ENCODE results near the gene ADAMTS17. TPM values are rescaled to one million over a fixed set of nuclear protein-coding genes. Genes with fewer than 3 reads are reported as not detected.
"Not testable (repeated sequence)": the region's sequence is repeated elsewhere in the genome, so short reads cannot be mapped to it uniquely, and the experiment has no call there.

ADAMTS17 gene
- total RNA-seq, 2 experiments from 2014 or later, result 4.1 to 5.0 TPM

GRCh38 chr15:100349696-100350433, 8.1 kb upstream of the ADAMTS17 start:
- Mint-ChIP-seq H3K9me3 (no peaks in the 10 kb centered on the region), H3K4me1 (peaks cover 10% of the 10 kb centered on the region), H3K27ac (peak overlapping the region; percentile 84), H3K4me3 (peak overlapping the region; percentile 85), H3K36me3 (ENCODE audit: low read depth) (no peaks in the 10 kb centered on the region), H3K27me3 (peaks cover 8% of the 10 kb centered on the region)
- CTCF ChIA-PET, result interaction anchor here (0.6 to 6.4 kb wide), 37 partner anchors 9 to 934 kb away, joined by 3 to 117 read pairs (median 3); partner anchors contain the start of genes ADAMTS17, ASB7 and LINS1
- DNase-seq, result peak; percentile 88
- POLR2A ChIA-PET, result interaction anchor here (0.6 kb wide), 1 partner anchor 222 kb away, joined by 3 read pairs; no protein-coding TSS in a partner anchor

- Mint-ChIP-seq H3K9me3 (no peaks in the 10 kb centered on the region), H3K36me3 (ENCODE audit: low read depth) (no peaks in the 10 kb centered on the region), H3K27me3 (peaks cover 3% of the 10 kb centered on the region), H3K27ac (no peak overlapping the region), H3K4me3 (peak overlapping the region; percentile 85), H3K4me1 (peaks cover 10% of the 10 kb centered on the region)
- no peak for DNase-seq
- POLR2A ChIA-PET, result interaction anchor here (0.6 kb wide), 1 partner anchor 223 kb away, joined by 3 read pairs; no protein-coding TSS in a partner anchor
- CTCF ChIA-PET, result interaction anchor here (0.7 to 6.4 kb wide), 18 partner anchors 11 to 658 kb away, joined by 3 to 117 read pairs (median 6); partner anchors contain the start of genes ADAMTS17, ASB7 and LINS1
Observed at GRCh38 chr15:100349321-100349695, 7.5 kb upstream of the ADAMTS17 start.

GRCh38 chr15:100348578-100348977, 6.8 kb upstream of the ADAMTS17 start:
- Mint-ChIP-seq H3K27ac (no peak overlapping the region), H3K36me3 (ENCODE audit: low read depth) (no peaks in the 10 kb centered on the region), H3K4me1 (peaks cover 10% of the 10 kb centered on the region), H3K27me3 (peaks cover 2% of the 10 kb centered on the region), H3K4me3 (peak overlapping the region; percentile 25), H3K9me3 (no peaks in the 10 kb centered on the region)
- ChIA-PET CTCF (interaction anchor here (1.4 to 6.4 kb wide), 5 partner anchors 11 to 659 kb away, joined by 5 to 117 read pairs (median 12); partner anchors contain the start of genes ADAMTS17, ASB7 and LINS1), POLR2A (no interaction called here)
- DNase-seq, result no peak

- H3K4me1 Mint-ChIP-seq, result peaks cover 12% of the 10 kb centered on the region
- no peaks in the 10 kb centered on the region for H3K9me3 Mint-ChIP-seq
- no peaks in the 10 kb centered on the region for H3K36me3 Mint-ChIP-seq (ENCODE audit: low read depth)
- H3K27me3 Mint-ChIP-seq, result peaks cover 6% of the 10 kb centered on the region
- no peak overlapping the region for H3K4me3 Mint-ChIP-seq
- H3K27ac Mint-ChIP-seq, result no peak overlapping the region
- DNase-seq, result no peak
- ChIA-PET POLR2A (no interaction called here), CTCF (interaction anchor here (1.2 to 6.4 kb wide), 5 partner anchors 9 to 661 kb away, joined by 3 to 117 read pairs (median 5); partner anchors contain the start of gene ADAMTS17)
Observed at GRCh38 chr15:100346866-100347512, 5.2 kb upstream of the ADAMTS17 start.

GRCh38 chr15:100345438-100345837, 3.7 kb upstream of the ADAMTS17 start:
- no peak for DNase-seq
- H3K27me3 Mint-ChIP-seq, result peaks cover 7% of the 10 kb centered on the region
- peaks cover 11% of the 10 kb centered on the region for H3K4me1 Mint-ChIP-seq
- ChIA-PET POLR2A (no interaction called here), CTCF (interaction anchor here (0.7 to 2.5 kb wide), 5 partner anchors 9 to 662 kb away, joined by 3 to 10 read pairs (median 3); no protein-coding TSS in a partner anchor)
- no peak overlapping the region for H3K4me3 Mint-ChIP-seq
- H3K36me3 Mint-ChIP-seq (ENCODE audit: low read depth), result no peaks in the 10 kb centered on the region
- H3K9me3 Mint-ChIP-seq, result no peaks in the 10 kb centered on the region
- H3K27ac Mint-ChIP-seq, result no peak overlapping the region

- Mint-ChIP-seq H3K36me3 (ENCODE audit: low read depth) (no peaks in the 10 kb centered on the region), H3K9me3 (no peaks in the 10 kb centered on the region), H3K27ac (no peak overlapping the region), H3K4me3 (no peak overlapping the region), H3K4me1 (peaks cover 19% of the 10 kb centered on the region), H3K27me3 (peaks cover 17% of the 10 kb centered on the region)
- CTCF ChIA-PET, result interaction anchor here (1.2 to 2.0 kb wide), 2 partner anchors 11 to 412 kb away, joined by 6 read pairs; no protein-coding TSS in a partner anchor
- POLR2A ChIA-PET, result no interaction called here
- no peak for DNase-seq
Observed at GRCh38 chr15:100343251-100343650, 1.5 kb upstream of the ADAMTS17 start.

GRCh38 chr15:100341239-100341749, 481 bp downstream of the ADAMTS17 start:
- H3K9me3 Mint-ChIP-seq, result no peaks in the 10 kb centered on the region
- H3K4me3 Mint-ChIP-seq, result peak overlapping the region; percentile 54
- POLR2A ChIA-PET, result no interaction called here
- peak; percentile 30 for DNase-seq
- H3K4me1 Mint-ChIP-seq, result peaks cover 18% of the 10 kb centered on the region
- H3K36me3 Mint-ChIP-seq (ENCODE audit: low read depth), result no peaks in the 10 kb centered on the region
- H3K27me3 Mint-ChIP-seq, result peaks cover 17% of the 10 kb centered on the region
- CTCF ChIA-PET, result interaction anchor here (1.3 to 10.1 kb wide), 3 partner anchors 8 to 412 kb away, joined by 3 to 117 read pairs (median 15); partner anchors contain the start of genes ASB7 and LINS1
- no peak overlapping the region for H3K27ac Mint-ChIP-seq

GRCh38 chr15:100340721-100341238, 995 bp downstream of the ADAMTS17 start:
- Mint-ChIP-seq H3K27me3 (peaks cover 17% of the 10 kb centered on the region), H3K9me3 (no peaks in the 10 kb centered on the region), H3K4me1 (peaks cover 20% of the 10 kb centered on the region), H3K36me3 (ENCODE audit: low read depth) (no peaks in the 10 kb centered on the region), H3K4me3 (peak overlapping the region; percentile 61), H3K27ac (peak overlapping the region; percentile 47)
- no peak for DNase-seq
- ChIA-PET POLR2A (no interaction called here), CTCF (interaction anchor here (1.3 to 10.1 kb wide), 3 partner anchors 9 to 412 kb away, joined by 3 to 117 read pairs (median 15); partner anchors contain the start of genes ASB7 and LINS1)

- H3K27me3 Mint-ChIP-seq, result peaks cover 17% of the 10 kb centered on the region
- H3K36me3 Mint-ChIP-seq (ENCODE audit: low read depth), result no peaks in the 10 kb centered on the region
- ChIA-PET CTCF (interaction anchor here (1.3 to 10.1 kb wide), 5 partner anchors 10 to 411 kb away, joined by 3 to 117 read pairs (median 7); partner anchors contain the start of genes ASB7 and LINS1), POLR2A (no interaction called here)
- peak overlapping the region; percentile 69 for H3K27ac Mint-ChIP-seq
- H3K9me3 Mint-ChIP-seq, result no peaks in the 10 kb centered on the region
- H3K4me1 Mint-ChIP-seq, result peaks cover 28% of the 10 kb centered on the region
- DNase-seq, result no peak
- peak overlapping the region; percentile 61 for H3K4me3 Mint-ChIP-seq
Observed at GRCh38 chr15:100339999-100340398, 1.8 kb downstream of the ADAMTS17 start.

GRCh38 chr15:100339451-100339850, 2.3 kb downstream of the ADAMTS17 start:
- H3K4me3 Mint-ChIP-seq; H3K36me3 Mint-ChIP-seq (ENCODE audit: low read depth); H3K27ac Mint-ChIP-seq; DNase-seq; POLR2A ChIA-PET; H3K9me3 Mint-ChIP-seq: not testable (repeated sequence)
- peaks cover 17% of the 10 kb centered on the region for H3K27me3 Mint-ChIP-seq
- peaks cover 33% of the 10 kb centered on the region for H3K4me1 Mint-ChIP-seq
- CTCF ChIA-PET, result interaction anchor here (1.0 to 10.1 kb wide), 11 partner anchors 9 to 411 kb away, joined by 3 to 117 read pairs (median 4); no protein-coding TSS in a partner anchor

GRCh38 chr15:100338971-100339444, 2.8 kb downstream of the ADAMTS17 start:
- Mint-ChIP-seq H3K27me3 (peaks cover 17% of the 10 kb centered on the region), H3K36me3 (ENCODE audit: low read depth) (no peaks in the 10 kb centered on the region)

GRCh38 chr15:100338247-100338646, 3.5 kb downstream of the ADAMTS17 start:
- POLR2A ChIA-PET, result no interaction called here
- no peaks in the 10 kb centered on the region for H3K9me3 Mint-ChIP-seq
- peaks cover 45% of the 10 kb centered on the region for H3K4me1 Mint-ChIP-seq
- DNase-seq, result no peak
- peaks cover 13% of the 10 kb centered on the region for H3K27me3 Mint-ChIP-seq
- no peaks in the 10 kb centered on the region for H3K36me3 Mint-ChIP-seq (ENCODE audit: low read depth)
- CTCF ChIA-PET, result interaction anchor here (0.6 to 10.1 kb wide), 12 partner anchors 7 to 670 kb away, joined by 3 to 117 read pairs (median 4); no protein-coding TSS in a partner anchor
- no peak overlapping the region for H3K27ac Mint-ChIP-seq
- H3K4me3 Mint-ChIP-seq, result no peak overlapping the region

More at GRCh38 chr15:100338971-100339444, 2.8 kb downstream of the ADAMTS17 start:
- peak; percentile 80 for DNase-seq
- H3K4me1 Mint-ChIP-seq, result peaks cover 38% of the 10 kb centered on the region
- ChIA-PET CTCF (interaction anchor here (0.6 to 10.1 kb wide), 13 partner anchors 8 to 670 kb away, joined by 3 to 117 read pairs (median 4); no protein-coding TSS in a partner anchor), POLR2A (no interaction called here)
- no peaks in the 10 kb centered on the region for H3K9me3 Mint-ChIP-seq
- H3K27ac Mint-ChIP-seq, result no peak overlapping the region
- H3K4me3 Mint-ChIP-seq, result no peak overlapping the region
